ENCODE data around the gene OR1J4.

DNA sequence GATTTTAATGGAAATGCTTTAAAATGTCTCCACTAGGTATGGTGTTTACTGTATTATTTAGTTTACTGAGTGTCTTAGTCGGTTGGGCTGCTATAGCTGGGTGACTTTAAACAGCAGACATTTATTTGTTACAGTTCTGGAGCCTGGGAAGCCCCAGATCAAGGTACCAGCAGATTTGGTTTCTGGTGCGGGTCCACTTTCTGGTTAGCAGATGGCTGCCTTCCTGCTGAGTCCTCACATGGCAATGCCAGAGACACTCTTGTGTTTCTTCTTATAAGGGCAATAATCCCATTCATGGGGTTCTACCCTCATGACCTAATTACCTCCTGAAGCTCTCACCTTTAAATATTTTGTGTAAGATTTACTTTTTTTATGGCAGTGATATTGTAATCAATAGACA, 715 bp upstream of the OR1J4 start:
- no peak for TF ChIP-seq POLR2A (IDR thresholded peaks at IDR 0.05; ENCODE audit: low read depth, low read length)
- no peak for TF ChIP-seq TAF1 (IDR thresholded peaks at IDR 0.05; ENCODE audit: low read depth, low read length)

Measured in GM12891 (cell line).